DOHH2 (cell line): ENCODE results near the gene RNF169.

Experiments
- H3F3A ChIP-seq: fragments of 200-600 bp; sonication (generic), shearing (Covaris generic); 2 replicates; pipeline ENCODE4 v1.6.0; 2016; ENCODE audit warnings: antibody characterized with exemption, mild to moderate bottlenecking; ENCODE audit not compliant: control insufficient read depth, insufficient read depth
- H3K27ac ChIP-seq: fragments of 200-600 bp; sonication (generic); 2 replicates; pipeline ENCODE4 v1.5.1; 2014; ENCODE audit warnings: low read depth, mild to moderate bottlenecking, low read length, moderate library complexity
- H3K27me3 ChIP-seq: fragments of 200-600 bp; sonication (generic); 2 replicates; pipeline ENCODE4 v1.6.1; 2014; ENCODE audit warnings: mild to moderate bottlenecking, low read length, mixed read lengths; ENCODE audit not compliant: control insufficient read depth
- H3K36me3 ChIP-seq: fragments of 200-600 bp; sonication (generic); 2 replicates; pipeline ENCODE4 v1.6.1; 2014; ENCODE audit warnings: mild to moderate bottlenecking, low read length, moderate library complexity, mixed read lengths; ENCODE audit not compliant: control insufficient read depth
- H3K4me1 ChIP-seq: fragments of 200-600 bp; sonication (generic); 2 replicates; pipeline ENCODE4 v1.6.1; 2014; ENCODE audit warnings: mild to moderate bottlenecking, low read length, mixed read lengths; ENCODE audit not compliant: control insufficient read depth
- H3K4me2 ChIP-seq: fragments of 200-600 bp; sonication (generic); 2 replicates; pipeline ENCODE4 v1.6.0; 2014; ENCODE audit warnings: mild to moderate bottlenecking, low read length, moderate library complexity
- H3K4me3 ChIP-seq: fragments of 200-600 bp; sonication (generic); 2 replicates; pipeline ENCODE4 v1.5.1; 2014; ENCODE audit warnings: mild to moderate bottlenecking, low read length, mixed read lengths
- H3K79me2 ChIP-seq: fragments of 200-600 bp; sonication (generic); 2 replicates; pipeline ENCODE4 v1.6.1; 2014; ENCODE audit warnings: mild to moderate bottlenecking, low read length, mixed read lengths; ENCODE audit not compliant: control insufficient read depth
- H3K9me2 ChIP-seq: fragments of 200-600 bp; sonication (generic); replicated peaks from 2 replicates; pipeline ENCODE4 v1.6.1; 2014; ENCODE audit warnings: mild to moderate bottlenecking, low read length, mixed read lengths; ENCODE audit not compliant: control insufficient read depth
- H3K9me3 ChIP-seq: fragments of 200-600 bp; sonication (generic); 2 replicates; pipeline ENCODE4 v1.6.1; 2014; ENCODE audit warnings: antibody characterized with exemption, low read length, mixed read lengths; ENCODE audit not compliant: control insufficient read depth, insufficient read depth
- H4K20me1 ChIP-seq: fragments of 200-600 bp; sonication (generic); 2 replicates; pipeline ENCODE4 v1.6.0; 2014; ENCODE audit warnings: low read depth, mild to moderate bottlenecking, antibody characterized with exemption, low read length, moderate library complexity; ENCODE audit not compliant: control insufficient read depth, insufficient read depth
- CTCF ChIP-seq: fragments of 200-600 bp; sonication (generic); IDR thresholded peaks from one replicate; pipeline ENCODE4 v1.5.1; 2014; ENCODE audit warnings: antibody characterized with exemption, mild to moderate bottlenecking, low read depth, low read length; ENCODE audit not compliant: poor library complexity, severe bottlenecking
- EZH2phosphoT487 ChIP-seq: fragments of 200-600 bp; sonication (generic); IDR thresholded peaks from 2 replicates; pipeline ENCODE4 v1.6.1; 2017; ENCODE audit warnings: borderline replicate concordance, mild to moderate bottlenecking, antibody characterized with exemption, low read length, moderate library complexity, mixed read lengths

Gene RNF169

GRCh38 chr11:74844865-74845264 is 96.2 kb downstream of the RNF169 start:
- Histone ChIP-seq H3K27ac (no peak overlapping the region), H3K27me3 (no peaks in the 10 kb centered on the region), H3K9me3 (no peaks in the 10 kb centered on the region), H3K4me3 (no peak overlapping the region), H3K36me3 (peaks cover 87% of the 10 kb centered on the region), H3K4me1 (no peaks in the 10 kb centered on the region), H4K20me1 (no peaks in the 10 kb centered on the region), H3F3A (peaks cover 4% of the 10 kb centered on the region; the same call in 1 of the 2 replicates), H3K4me2 (no peak overlapping the region), H3K79me2 (no peaks in the 10 kb centered on the region), H3K9me2 (no peaks in the 10 kb centered on the region)
- no peak for TF ChIP-seq CTCF

- H3K9me2 ChIP-seq, result no peaks in the 10 kb centered on the region
- H3K4me1 ChIP-seq, result no peaks in the 10 kb centered on the region
- H3F3A ChIP-seq, result peaks cover 4% of the 10 kb centered on the region; the same call in 1 of the 2 replicates
- TF ChIP-seq CTCF, result no peak
- TF ChIP-seq EZH2phosphoT487, result no peak
- no peak overlapping the region for H3K4me2 ChIP-seq
- H3K27ac ChIP-seq, result no peak overlapping the region
- H3K79me2 ChIP-seq, result no peaks in the 10 kb centered on the region
- H3K27me3 ChIP-seq, result no peaks in the 10 kb centered on the region
- H3K36me3 ChIP-seq, result peaks cover 91% of the 10 kb centered on the region
- H3K4me3 ChIP-seq, result no peak overlapping the region
- no peaks in the 10 kb centered on the region for H4K20me1 ChIP-seq
- H3K9me3 ChIP-seq, result no peaks in the 10 kb centered on the region
These were observed 97.4 kb downstream of the RNF169 start for GRCh38 chr11:74845978-74846517.

GRCh38 chr11:74846770-74847169 is 98.1 kb downstream of the RNF169 start:
- Histone ChIP-seq H3K9me2 (no peaks in the 10 kb centered on the region), H3K27ac (no peak overlapping the region), H3K79me2 (no peaks in the 10 kb centered on the region), H3K27me3 (no peaks in the 10 kb centered on the region), H4K20me1 (no peaks in the 10 kb centered on the region), H3K9me3 (no peaks in the 10 kb centered on the region), H3K36me3 (peaks cover 91% of the 10 kb centered on the region), H3K4me1 (no peaks in the 10 kb centered on the region), H3K4me2 (no peak overlapping the region), H3K4me3 (no peak overlapping the region), H3F3A (peaks cover 4% of the 10 kb centered on the region; the same call in 1 of the 2 replicates)
- no peak for TF ChIP-seq CTCF
- TF ChIP-seq EZH2phosphoT487, result no peak
